HL-60 (cell line): ENCODE data around the gene UTP25.

Experiments used
- CTCF ChIP-seq: IDR thresholded peaks from one replicate; pipeline ENCODE4 v1.5.1; 2011; ENCODE audit warnings: low read length, control low read depth, inconsistent platforms; ENCODE audit not compliant: insufficient read depth
- POLR2AphosphoS5 ChIP-seq: IDR thresholded peaks from 2 replicates; pipeline ENCODE4 v1.6.1; 2012; ENCODE audit warnings: low read depth
- REST ChIP-seq: IDR thresholded peaks from 2 replicates; pipeline ENCODE4 v1.6.1; 2012; ENCODE audit warnings: low read depth; ENCODE audit not compliant: insufficient replicate concordance

GRCh38 chr1:209784265-209785169 lies 43.3 kb upstream of the UTP25 start, which contains the start of gene C1orf74:
- no peak for TF ChIP-seq CTCF
- peak; percentile 72 for TF ChIP-seq REST
- peak; percentile 88 for TF ChIP-seq POLR2AphosphoS5
